IPS-18c (cell line): ENCODE results near the gene AFAP1L2.

Experiments used
- H3K4me3 ChIP-seq: 2 replicates; pipeline ENCODE4 v1.7.0; 2013; ENCODE audit warnings: low read depth, mild to moderate bottlenecking, low read length, moderate library complexity; ENCODE audit not compliant: insufficient read depth
- H3K9me3 ChIP-seq: one replicate; pipeline ENCODE4 v1.6.1; 2013; ENCODE audit warnings: mild to moderate bottlenecking, low read length, moderate library complexity; ENCODE audit not compliant: control insufficient read depth, insufficient read depth

AFAP1L2 gene

GRCh38 chr10:114396464-114396863 is 7.8 kb downstream of the AFAP1L2 start:
- no peaks in the 10 kb centered on the region for H3K9me3 ChIP-seq
- no peak overlapping the region for H3K4me3 ChIP-seq

GRCh38 chr10:114395366-114396022 is 8.8 kb downstream of the AFAP1L2 start:
- Histone ChIP-seq H3K4me3 (no peak overlapping the region), H3K9me3 (no peaks in the 10 kb centered on the region)

- no peak overlapping the region for H3K4me3 ChIP-seq
- peaks cover 1% of the 10 kb centered on the region for H3K9me3 ChIP-seq
These were observed 9.8 kb downstream of the AFAP1L2 start for GRCh38 chr10:114394531-114394930.

- no peak overlapping the region for H3K4me3 ChIP-seq
- H3K9me3 ChIP-seq: peaks cover 4% of the 10 kb centered on the region
These were observed 10.4 kb downstream of the AFAP1L2 start for GRCh38 chr10:114393886-114394285.

- H3K4me3 ChIP-seq: no peak overlapping the region
These were observed 10.8 kb downstream of the AFAP1L2 start for GRCh38 chr10:114393482-114393881.

GRCh38 chr10:114392112-114392835 is 12.0 kb downstream of the AFAP1L2 start:
- H3K4me3 ChIP-seq: no peak overlapping the region
- H3K9me3 ChIP-seq: peaks cover 4% of the 10 kb centered on the region

More at GRCh38 chr10:114393482-114393881, 10.8 kb downstream of the AFAP1L2 start:
- peaks cover 4% of the 10 kb centered on the region for H3K9me3 ChIP-seq

GRCh38 chr10:114391599-114391998 is 12.7 kb downstream of the AFAP1L2 start:
- no peak overlapping the region for H3K4me3 ChIP-seq
- peaks cover 4% of the 10 kb centered on the region for H3K9me3 ChIP-seq

- Histone ChIP-seq H3K9me3 (peaks cover 4% of the 10 kb centered on the region), H3K4me3 (no peak overlapping the region)
These were observed 14.9 kb downstream of the AFAP1L2 start for GRCh38 chr10:114389426-114389825.

GRCh38 chr10:114388275-114388674 is 16.0 kb downstream of the AFAP1L2 start:
- Histone ChIP-seq H3K4me3 (no peak overlapping the region), H3K9me3 (peaks cover 4% of the 10 kb centered on the region)

- H3K4me3 ChIP-seq: no peak overlapping the region
- H3K9me3 ChIP-seq: peaks cover 4% of the 10 kb centered on the region
These were observed 16.5 kb downstream of the AFAP1L2 start for GRCh38 chr10:114387784-114388183.

- no peak overlapping the region for H3K4me3 ChIP-seq
- peaks cover 4% of the 10 kb centered on the region for H3K9me3 ChIP-seq
These were observed 17.9 kb downstream of the AFAP1L2 start for GRCh38 chr10:114386452-114386851.

- peaks cover 4% of the 10 kb centered on the region for H3K9me3 ChIP-seq
These were observed 18.7 kb downstream of the AFAP1L2 start for GRCh38 chr10:114385557-114385956.

GRCh38 chr10:114384601-114385000 is 19.7 kb downstream of the AFAP1L2 start:
- H3K4me3 ChIP-seq: no peak overlapping the region
- peaks cover 4% of the 10 kb centered on the region for H3K9me3 ChIP-seq

More at GRCh38 chr10:114385557-114385956, 18.7 kb downstream of the AFAP1L2 start:
- no peak overlapping the region for H3K4me3 ChIP-seq

GRCh38 chr10:114384181-114384580 is 20.1 kb downstream of the AFAP1L2 start:
- no peak overlapping the region for H3K4me3 ChIP-seq
- no peaks in the 10 kb centered on the region for H3K9me3 ChIP-seq

- no peaks in the 10 kb centered on the region for H3K9me3 ChIP-seq
- no peak overlapping the region for H3K4me3 ChIP-seq
These were observed 23.5 kb downstream of the AFAP1L2 start for GRCh38 chr10:114380797-114381196.

- H3K4me3 ChIP-seq: no peak overlapping the region
- H3K9me3 ChIP-seq: no peaks in the 10 kb centered on the region
These were observed 24.2 kb downstream of the AFAP1L2 start for GRCh38 chr10:114380060-114380459.

- H3K9me3 ChIP-seq: no peaks in the 10 kb centered on the region
These were observed 24.7 kb downstream of the AFAP1L2 start for GRCh38 chr10:114379631-114380041.

GRCh38 chr10:114376523-114376922 is 27.8 kb downstream of the AFAP1L2 start:
- no peak overlapping the region for H3K4me3 ChIP-seq

More at GRCh38 chr10:114379631-114380041, 24.7 kb downstream of the AFAP1L2 start:
- H3K4me3 ChIP-seq: no peak overlapping the region

More at GRCh38 chr10:114376523-114376922, 27.8 kb downstream of the AFAP1L2 start:
- no peaks in the 10 kb centered on the region for H3K9me3 ChIP-seq
